ENCODE data around the gene APBB3.
"Not testable (repeated sequence)": the region's sequence is repeated elsewhere in the genome, so short reads cannot be mapped to it uniquely, and the experiment has no call there.

Gene APBB3

GRCh38 chr5:140564196-140565023, at the start of gene APBB3, which contains the start of gene SLC35A4:
Gene APBB3, minus strand, starts transcription at chr5:140564598. Its CDS starts 353 bp downstream, at chr5:140564245.
Gene SLC35A4, plus strand, starts transcription at chr5:140564828. Its CDS starts 2,342 bp downstream, at chr5:140567170.
- DNase-seq (ENCODE audit: low read depth): peak; percentile 97
- peak within 1 kb of the TSS; percentile 96 for H3K4me3 ChIP-seq (ENCODE audit: low read depth, low read length)

GRCh38 chr5:140611020-140611521, 46.7 kb upstream of the APBB3 start:
- no peak overlapping the region for H3K4me3 ChIP-seq (ENCODE audit: low read depth, low read length)
- no peak for DNase-seq (ENCODE audit: low read depth)

- no peak overlapping the region for H3K4me3 ChIP-seq (ENCODE audit: low read depth, low read length)
- DNase-seq (ENCODE audit: low read depth): no peak
These were observed 44.7 kb upstream of the APBB3 start for GRCh38 chr5:140609126-140609525.

- no peak for DNase-seq (ENCODE audit: low read depth)
- H3K4me3 ChIP-seq (ENCODE audit: low read depth, low read length): no peak overlapping the region
These were observed 44.3 kb upstream of the APBB3 start for GRCh38 chr5:140608722-140609121.

GRCh38 chr5:140607031-140607430, 42.6 kb upstream of the APBB3 start:
- no peak overlapping the region for H3K4me3 ChIP-seq (ENCODE audit: low read depth, low read length)
- no peak for DNase-seq (ENCODE audit: low read depth)

GRCh38 chr5:140605879-140606278, 41.5 kb upstream of the APBB3 start:
- no peak for DNase-seq (ENCODE audit: low read depth)
- H3K4me3 ChIP-seq (ENCODE audit: low read depth, low read length): no peak overlapping the region

GRCh38 chr5:140603734-140604133, 39.3 kb upstream of the APBB3 start:
- DNase-seq (ENCODE audit: low read depth): no peak
- H3K4me3 ChIP-seq (ENCODE audit: low read depth, low read length): no peak overlapping the region

- not testable (repeated sequence) for DNase-seq (ENCODE audit: low read depth); H3K4me3 ChIP-seq (ENCODE audit: low read depth, low read length)
These were observed 39.0 kb upstream of the APBB3 start for GRCh38 chr5:140603446-140603698.

- no peak for DNase-seq (ENCODE audit: low read depth)
These were observed 37.7 kb upstream of the APBB3 start for GRCh38 chr5:140602147-140602546.

GRCh38 chr5:140600096-140600495, 35.7 kb upstream of the APBB3 start:
- H3K4me3 ChIP-seq (ENCODE audit: low read depth, low read length): no peak overlapping the region
- no peak for DNase-seq (ENCODE audit: low read depth)

More at GRCh38 chr5:140602147-140602546, 37.7 kb upstream of the APBB3 start:
- H3K4me3 ChIP-seq (ENCODE audit: low read depth, low read length): no peak overlapping the region

- no peak for DNase-seq (ENCODE audit: low read depth)
- no peak overlapping the region for H3K4me3 ChIP-seq (ENCODE audit: low read depth, low read length)
These were observed 34.4 kb upstream of the APBB3 start for GRCh38 chr5:140598836-140599235.

- DNase-seq (ENCODE audit: low read depth): no peak
- no peak overlapping the region for H3K4me3 ChIP-seq (ENCODE audit: low read depth, low read length)
These were observed 31.9 kb upstream of the APBB3 start for GRCh38 chr5:140596321-140596741.

GRCh38 chr5:140595538-140596300, 31.3 kb upstream of the APBB3 start:
- H3K4me3 ChIP-seq (ENCODE audit: low read depth, low read length): no peak overlapping the region
- DNase-seq (ENCODE audit: low read depth): no peak

- no peak overlapping the region for H3K4me3 ChIP-seq (ENCODE audit: low read depth, low read length)
- DNase-seq (ENCODE audit: low read depth): no peak
These were observed 29.8 kb upstream of the APBB3 start for GRCh38 chr5:140594169-140594568.

GRCh38 chr5:140593070-140593469, 28.7 kb upstream of the APBB3 start:
- not testable (repeated sequence) for H3K4me3 ChIP-seq (ENCODE audit: low read depth, low read length); DNase-seq (ENCODE audit: low read depth)

- H3K4me3 ChIP-seq (ENCODE audit: low read depth, low read length): no peak overlapping the region
- DNase-seq (ENCODE audit: low read depth): peak; percentile 13
These were observed 27.5 kb upstream of the APBB3 start for GRCh38 chr5:140591747-140592372.

- H3K4me3 ChIP-seq (ENCODE audit: low read depth, low read length): no peak overlapping the region
- DNase-seq (ENCODE audit: low read depth): no peak
These were observed 26.5 kb upstream of the APBB3 start for GRCh38 chr5:140590861-140591260.

GRCh38 chr5:140588311-140589070, 24.1 kb upstream of the APBB3 start:
- no peak overlapping the region for H3K4me3 ChIP-seq (ENCODE audit: low read depth, low read length)
- DNase-seq (ENCODE audit: low read depth): no peak

- DNase-seq (ENCODE audit: low read depth): no peak
- no peak overlapping the region for H3K4me3 ChIP-seq (ENCODE audit: low read depth, low read length)
These were observed 23.1 kb upstream of the APBB3 start for GRCh38 chr5:140587495-140587894.

Data from skeletal muscle cell (primary cell).